Peyer's patch (tissue), 4 donors: ENCODE data around the gene OR13C4. TPM values are rescaled to one million over a fixed set of nuclear protein-coding genes. Genes with fewer than 3 reads are reported as not detected.

Source experiments
- DNase-seq, 3 donors: peaks; one replicate each; pipeline ENCODE4 v3.0.0-alpha.2; 2017 to 2019
- H3K27ac ChIP-seq, 4 donors: fragments of 200-600 bp; sonication (generic); one replicate each; pipeline ENCODE4 v1.5.1; 2016 to 2019
- H3K27me3 ChIP-seq, 2 donors: fragments of 200-600 bp; sonication (generic); one replicate each; pipeline ENCODE4 v1.5.1; 2019
- H3K36me3 ChIP-seq, 3 donors: fragments of 200-600 bp; sonication (generic); one replicate each; pipeline ENCODE4 v1.5.1; 2016 to 2019
- H3K4me1 ChIP-seq, 4 donors: fragments of 200-600 bp; sonication (generic); one replicate each; pipeline ENCODE4 v1.5.1; 2016 to 2019
- H3K4me3 ChIP-seq, 4 donors: fragments of 200-600 bp; sonication (generic); 1 replicate in 3 of 4; 2 replicates in 1 of 4; pipeline ENCODE4 v1.5.1; 2016 to 2019; ENCODE audit warnings: mild to moderate bottlenecking in 1 of 4
- H3K9me3 ChIP-seq, 4 donors: fragments of 200-600 bp; sonication (generic); one replicate each; pipeline ENCODE4 v1.5.1; 2016 to 2019; ENCODE audit warnings: mild to moderate bottlenecking in 1 of 4
- CTCF ChIP-seq, 6 experiments: fragments of 450-650 bp in 4 of 6; fragments of 200-600 bp in 2 of 6; sonication (generic) in 1 of 6; IDR thresholded peaks; one replicate each; pipeline ENCODE4 v1.5.1; 2017 to 2019; ENCODE audit warnings: antibody characterized with exemption in 6 of 6, mild to moderate bottlenecking in 3 of 6, moderate library complexity in 1 of 6
- POLR2A ChIP-seq, 2 donors: fragments of 450-650 bp; IDR thresholded peaks; one replicate each; pipeline ENCODE4 v1.5.1; 2017; ENCODE audit warnings: antibody characterized with exemption in 2 of 2, mild to moderate bottlenecking in 2 of 2, moderate library complexity in 2 of 2
- total RNA-seq, 4 donors: library from RNA; depleted of rRNA; stranded (reverse); fragments of >200 nt; gene quantifications; one replicate each; pipeline ENCODE4 v1.1.0, GENCODE V29; 2016

The OR13C4 gene
- not detected for total RNA-seq

DNA sequence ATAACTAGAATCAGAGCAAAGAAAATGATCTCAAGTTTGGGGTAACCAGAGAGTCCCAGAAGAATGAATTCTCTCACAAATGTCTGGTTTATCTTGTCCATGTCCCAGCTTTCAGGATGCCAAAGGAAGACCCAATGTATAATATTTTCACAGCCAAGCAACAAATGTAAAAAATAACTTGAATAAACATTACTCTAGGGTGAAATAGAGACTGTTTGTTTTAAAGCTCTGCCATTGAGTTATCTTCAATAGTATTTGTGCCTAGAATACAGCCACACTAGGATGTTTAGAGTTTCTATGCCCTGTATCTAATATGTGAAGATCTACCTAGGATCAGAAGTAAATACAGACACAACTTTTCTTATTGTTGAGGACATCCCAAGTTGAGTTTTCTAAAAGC lies at the start of gene OR13C4:
Gene OR13C4, minus strand, starts transcription at position 101 of the 400 bp plus-strand sequence. Its CDS starts 0 bp downstream, at position 101.
- H3K27ac ChIP-seq = no peak within 1 kb of the TSS
- no peaks in the 10 kb centered on the region for H3K27me3 ChIP-seq
- no peaks in the 10 kb centered on the region for H3K4me1 ChIP-seq
- H3K4me3 ChIP-seq = no peak within 1 kb of the TSS
- no peaks in the 10 kb centered on the region for H3K36me3 ChIP-seq
- H3K9me3 ChIP-seq = no peaks in the 10 kb centered on the region
- TF ChIP-seq CTCF (IDR thresholded peaks at IDR 0.05) (no peak), POLR2A (IDR thresholded peaks at IDR 0.05) (no peak)
- no peak for DNase-seq

- no peak for TF ChIP-seq POLR2A (IDR thresholded peaks at IDR 0.05)
- TF ChIP-seq CTCF (IDR thresholded peaks at IDR 0.05) = no peak
- no peaks in the 10 kb centered on the region for H3K27me3 ChIP-seq
- no peaks in the 10 kb centered on the region for H3K4me1 ChIP-seq
- H3K36me3 ChIP-seq = no peaks in the 10 kb centered on the region
- H3K4me3 ChIP-seq = no peak overlapping the region
- DNase-seq = no peak
- H3K9me3 ChIP-seq = no peaks in the 10 kb centered on the region
- no peak overlapping the region for H3K27ac ChIP-seq
Measured at GRCh38 chr9:104575456-104575855, 48.4 kb upstream of the OR13C4 start.

GRCh38 chr9:104572612-104573011 lies 45.6 kb upstream of the OR13C4 start:
- no peak for TF ChIP-seq CTCF (IDR thresholded peaks at IDR 0.05)
- TF ChIP-seq POLR2A (IDR thresholded peaks at IDR 0.05) = no peak
- Histone ChIP-seq H3K4me3 (no peak overlapping the region), H3K27me3 (no peaks in the 10 kb centered on the region), H3K27ac (no peak overlapping the region), H3K4me1 (no peaks in the 10 kb centered on the region), H3K36me3 (no peaks in the 10 kb centered on the region), H3K9me3 (no peaks in the 10 kb centered on the region)
- DNase-seq = no peak

DNA sequence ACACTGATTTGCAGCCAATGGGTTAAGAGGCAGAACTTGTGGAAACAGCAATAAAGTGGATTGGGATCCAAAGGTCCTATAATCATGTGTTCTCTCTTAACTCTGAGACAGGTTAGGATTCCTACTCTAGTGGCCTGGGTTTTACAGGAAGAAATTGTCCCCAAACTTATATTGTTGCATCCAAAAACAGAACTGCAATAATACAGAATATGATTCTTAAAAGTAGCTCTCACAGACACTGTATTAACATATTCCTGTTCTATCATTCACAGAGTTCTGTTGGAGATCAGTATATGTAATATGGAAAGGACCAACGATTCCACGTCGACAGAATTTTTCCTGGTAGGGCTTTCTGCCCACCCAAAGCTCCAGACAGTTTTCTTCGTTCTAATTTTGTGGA lies 41.9 kb upstream of the OR13C4 start, which contains the start of gene OR13C8:
Gene OR13C8, plus strand, starts transcription at position 301 of the 400 bp plus-strand sequence. Its CDS starts 0 bp downstream, at position 301.
- no peak for TF ChIP-seq CTCF (IDR thresholded peaks at IDR 0.05)
- H3K9me3 ChIP-seq = no peaks in the 10 kb centered on the region
- H3K27ac ChIP-seq = no peak within 1 kb of the TSS

GRCh38 chr9:104564358-104564757 lies 37.3 kb upstream of the OR13C4 start:
- no peaks in the 10 kb centered on the region for H3K36me3 ChIP-seq
- TF ChIP-seq POLR2A (IDR thresholded peaks at IDR 0.05) = no peak
- no peak for TF ChIP-seq CTCF (IDR thresholded peaks at IDR 0.05)

More for the DNA sequence above, 41.9 kb upstream of the OR13C4 start, which contains the start of gene OR13C8:
- DNase-seq = no peak
- Histone ChIP-seq H3K4me3 (no peak within 1 kb of the TSS), H3K36me3 (no peaks in the 10 kb centered on the region), H3K4me1 (no peaks in the 10 kb centered on the region), H3K27me3 (no peaks in the 10 kb centered on the region)

More at GRCh38 chr9:104564358-104564757, 37.3 kb upstream of the OR13C4 start:
- H3K4me1 ChIP-seq = no peaks in the 10 kb centered on the region
- no peak overlapping the region for H3K27ac ChIP-seq
- no peak for DNase-seq
- no peak overlapping the region for H3K4me3 ChIP-seq
- H3K27me3 ChIP-seq = no peaks in the 10 kb centered on the region
- no peaks in the 10 kb centered on the region for H3K9me3 ChIP-seq
